ENCODE results near the gene FICD. TPM values are rescaled to one million over a fixed set of nuclear protein-coding genes. Genes with fewer than 3 reads are reported as not detected.

Gene FICD
- total RNA-seq, 1 donor from 2014 or later, result 30.8 TPM

- no peak for TF ChIP-seq CTCF (IDR thresholded peaks at IDR 0.05)
- no peak for DNase-seq (ENCODE audit: low spot score in 2 of 2)
- intact Hi-C loops (cut with DNase I), result loop anchor here (2.0 to 10.0 kb wide), 5 partner anchors 170 to 1060 kb away; partner anchors contain the start of genes MMAB, MVK, PRDM4 and PWP1
- no peaks in the 10 kb centered on the region for H3K27me3 ChIP-seq
- peaks cover 15 to 16% of the 10 kb centered on the region in 2 donors for H3K36me3 ChIP-seq
- H3K4me1 ChIP-seq, result peaks cover 6 to 10% of the 10 kb centered on the region in 2 donors
- no peaks in the 10 kb centered on the region for H3K9me3 ChIP-seq
- no peak overlapping the region for H3K27ac ChIP-seq
- peak overlapping the region; percentile 80 to 97 for H3K4me3 ChIP-seq
Observed at GRCh38 chr12:108514468-108514972, 557 bp upstream of the FICD start.

DNA sequence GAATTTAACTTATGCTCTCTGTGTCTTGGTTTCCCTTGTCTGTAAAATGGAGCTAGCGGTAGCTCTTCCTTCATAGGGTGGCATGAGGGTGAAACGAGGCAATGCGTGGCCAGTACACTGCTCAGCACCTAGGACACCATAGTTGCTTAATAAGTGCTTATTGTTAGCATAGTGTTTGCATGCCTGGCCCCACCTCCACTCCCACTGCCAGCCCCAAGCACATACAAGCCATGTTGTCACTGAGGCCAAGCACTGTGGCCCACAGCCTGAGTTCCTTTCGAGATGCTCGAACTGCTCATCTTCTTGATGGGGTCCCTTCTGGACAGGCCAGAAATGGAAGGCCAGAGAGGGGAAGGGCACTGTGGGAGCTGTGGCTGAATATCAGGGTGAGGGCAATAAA is 839 bp downstream of the FICD start:
- Histone ChIP-seq H3K27ac (peak overlapping the region; percentile 71 to 76), H3K4me3 (peak overlapping the region; percentile 80 to 97), H3K36me3 (peaks cover 23 to 29% of the 10 kb centered on the region in 2 donors), H3K4me1 (peaks cover 6 to 10% of the 10 kb centered on the region in 2 donors), H3K27me3 (no peaks in the 10 kb centered on the region), H3K9me3 (no peaks in the 10 kb centered on the region)
- peak in 1 of 2 donors; percentile 64 for DNase-seq (ENCODE audit: low spot score in 2 of 2)
- TF ChIP-seq CTCF (IDR thresholded peaks at IDR 0.05), result no peak
- intact Hi-C loops (cut with DNase I), result loop anchor here (1.0 to 10.0 kb wide), 8 partner anchors 46 to 1059 kb away; partner anchors contain the start of genes ALKBH2, ISCU, MMAB and MVK

- intact Hi-C loops (cut with DNase I), result loop anchor here (5.0 to 10.0 kb wide), 5 partner anchors 172 to 1058 kb away; partner anchors contain the start of genes MMAB, MVK, PWP1 and SSH1
- Histone ChIP-seq H3K36me3 (peaks cover 27 to 37% of the 10 kb centered on the region in 2 donors), H3K27ac (peak overlapping the region in 1 of 2 donors; percentile 76), H3K9me3 (no peaks in the 10 kb centered on the region), H3K4me3 (no peak overlapping the region), H3K4me1 (peaks cover 6 to 10% of the 10 kb centered on the region in 2 donors), H3K27me3 (no peaks in the 10 kb centered on the region)
- no peak for TF ChIP-seq CTCF (IDR thresholded peaks at IDR 0.05)
- peak in 1 of 2 donors; percentile 60 for DNase-seq (ENCODE audit: low spot score in 2 of 2)
Observed at GRCh38 chr12:108516511-108517275, 1.6 kb downstream of the FICD start.

DNA sequence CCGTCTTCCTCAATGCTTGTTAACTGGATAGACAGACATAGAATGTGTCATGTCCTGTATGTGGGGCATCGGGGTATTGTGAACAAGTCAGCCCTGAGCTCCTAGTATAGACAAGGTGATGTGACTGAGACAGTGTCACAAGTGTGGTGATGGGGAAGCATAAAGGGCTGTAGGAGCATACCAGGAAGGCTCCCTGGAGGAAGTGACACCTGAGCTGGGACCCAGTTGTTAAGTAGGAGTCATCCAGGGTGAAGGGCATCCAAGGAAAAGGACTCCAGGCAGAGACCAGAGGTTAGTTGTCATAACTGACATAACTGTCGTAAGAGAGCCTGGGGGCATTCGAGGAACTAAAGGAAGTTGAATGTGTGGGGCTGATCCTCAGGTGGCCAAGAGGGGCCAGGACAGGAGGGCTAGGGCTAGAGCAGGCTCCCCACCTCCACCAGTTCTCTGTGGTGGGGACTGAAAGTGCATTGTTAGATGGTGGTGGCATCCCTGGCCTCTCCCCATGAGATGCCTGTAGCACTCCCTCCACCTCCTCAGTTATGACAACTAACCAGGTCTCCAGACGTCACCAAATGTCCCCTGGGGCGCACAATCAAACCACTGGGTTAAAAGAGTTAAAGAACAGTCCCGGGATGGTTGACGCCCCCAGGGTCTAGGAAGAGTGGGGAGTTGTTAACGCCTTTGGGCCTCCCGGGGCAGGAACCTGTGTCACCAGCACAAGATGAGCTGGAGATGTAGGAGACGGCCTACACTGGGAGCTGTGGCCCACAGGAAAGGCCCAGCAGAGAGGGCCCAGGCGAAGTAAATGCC is 2.4 kb downstream of the FICD start:
- Histone ChIP-seq H3K4me1 (peaks cover 6 to 10% of the 10 kb centered on the region in 2 donors), H3K36me3 (peaks cover 30 to 45% of the 10 kb centered on the region in 2 donors), H3K4me3 (no peak overlapping the region), H3K27ac (no peak overlapping the region), H3K27me3 (no peaks in the 10 kb centered on the region), H3K9me3 (no peaks in the 10 kb centered on the region)
- TF ChIP-seq CTCF (IDR thresholded peaks at IDR 0.05), result no peak
- peak in 1 of 2 donors; percentile 61 for DNase-seq (ENCODE audit: low spot score in 2 of 2)
- intact Hi-C loops (cut with DNase I), result loop anchor here (5.0 to 10.0 kb wide), 5 partner anchors 173 to 1057 kb away; partner anchors contain the start of genes MMAB, MVK, PWP1 and SSH1

DNA sequence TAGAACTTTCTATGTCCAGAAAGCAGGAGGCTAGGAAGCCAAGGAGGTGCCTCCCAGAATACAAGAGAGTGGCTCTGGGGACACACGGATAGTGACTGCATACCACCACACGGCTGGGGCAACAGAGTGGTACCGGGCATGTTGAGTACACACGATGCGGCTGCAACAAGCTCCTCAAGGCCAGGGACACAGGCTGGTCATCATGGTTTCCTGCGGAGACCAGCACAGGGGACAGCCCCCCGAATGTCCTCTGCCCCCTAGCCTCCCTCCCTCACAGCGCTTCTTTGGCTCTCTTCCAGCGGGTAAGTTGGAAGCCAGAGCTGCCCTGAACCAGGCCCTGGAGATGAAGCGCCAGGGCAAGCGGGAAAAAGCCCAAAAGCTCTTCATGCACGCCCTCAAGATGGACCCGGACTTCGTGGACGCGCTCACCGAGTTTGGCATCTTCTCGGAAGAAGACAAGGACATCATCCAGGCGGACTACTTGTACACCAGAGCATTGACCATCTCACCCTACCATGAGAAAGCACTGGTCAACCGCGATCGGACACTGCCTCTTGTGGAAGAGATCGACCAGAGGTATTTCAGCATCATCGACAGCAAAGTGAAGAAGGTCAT is 3.1 kb downstream of the FICD start:
- Histone ChIP-seq H3K4me1 (peaks cover 6 to 10% of the 10 kb centered on the region in 2 donors), H3K27ac (no peak overlapping the region), H3K27me3 (no peaks in the 10 kb centered on the region), H3K36me3 (peaks cover 37 to 52% of the 10 kb centered on the region in 2 donors), H3K4me3 (no peak overlapping the region), H3K9me3 (no peaks in the 10 kb centered on the region)
- peak in 1 of 2 donors; percentile 55 for DNase-seq (ENCODE audit: low spot score in 2 of 2)
- intact Hi-C loops (cut with DNase I), result loop anchor here (5.0 to 10.0 kb wide), 5 partner anchors 173 to 1057 kb away; partner anchors contain the start of genes MMAB, MVK, PWP1 and SSH1
- TF ChIP-seq CTCF (IDR thresholded peaks at IDR 0.05), result no peak

Data from ascending aorta (tissue), 2 donors.